ENCODE data around the gene LEO1. TPM values are rescaled to one million over a fixed set of nuclear protein-coding genes. Genes with fewer than 3 reads are reported as not detected.

The LEO1 gene
- total and polyA plus RNA-seq, 2 of the 13 experiments (the other 11 are each of a cell fraction or from before 2014, with no cell fraction given) = 17.0 to 60.3 TPM

- TF ChIP-seq, protein P1, sequence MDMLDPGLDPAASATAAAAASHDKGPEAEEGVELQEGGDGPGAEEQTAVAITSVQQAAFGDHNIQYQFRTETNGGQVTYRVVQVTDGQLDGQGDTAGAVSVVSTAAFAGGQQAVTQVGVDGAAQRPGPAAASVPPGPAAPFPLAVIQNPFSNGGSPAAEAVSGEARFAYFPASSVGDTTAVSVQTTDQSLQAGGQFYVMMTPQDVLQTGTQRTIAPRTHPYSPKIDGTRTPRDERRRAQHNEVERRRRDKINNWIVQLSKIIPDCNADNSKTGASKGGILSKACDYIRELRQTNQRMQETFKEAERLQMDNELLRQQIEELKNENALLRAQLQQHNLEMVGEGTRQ (IDR thresholded peaks at IDR 0.05; ENCODE audit: low read depth, low read length) = peak; percentile 21; the same call in 1 of the 2 replicates
- TF ChIP-seq, protein P1 (CRISPR knock-in tag; IDR thresholded peaks at IDR 0.05; ENCODE audit: borderline replicate concordance) = peak; percentile 12; the same call in 1 of the 2 replicates
- TF ChIP-seq ZBTB43 (CRISPR knock-in tag; conservative IDR thresholded peaks at IDR 0.05) (0 out of 2 replicates have a peak, but pooled peaks have one; percentile 38), ATF7-NPFF (CRISPR knock-in tag; IDR thresholded peaks at IDR 0.05; ENCODE audit: low read depth) (0 out of 2 replicates have a peak, but pooled peaks have one; percentile 45), ZNF205 (CRISPR knock-in tag; IDR thresholded peaks at IDR 0.05) (peak; percentile 88; the same call in 1 of the 2 replicates), POLR2AphosphoS2 (IDR thresholded peaks at IDR 0.05; ENCODE audit: low read depth, low read length) (0 out of 2 replicates have a peak, but pooled peaks have one; percentile 65), ZFX (CRISPR knock-in tag; IDR thresholded peaks at IDR 0.05; ENCODE audit: low read depth) (peak; percentile 40; the same call in 1 of the 2 replicates), PRMT3 (CRISPR knock-in tag; IDR thresholded peaks at IDR 0.05; ENCODE audit: borderline replicate concordance, low read depth) (peak; percentile 87; the same call in 1 of the 2 replicates), CCAR2 (optimal IDR thresholded peaks at IDR 0.05; ENCODE audit: low read depth, low read length) (no peak), ZNF878 (CRISPR knock-in tag; IDR thresholded peaks at IDR 0.05) (peak; percentile 47; the same call in 1 of the 2 replicates), PRDM10 (CRISPR knock-in tag; IDR thresholded peaks at IDR 0.05; ENCODE audit: low read depth) (no peak)
- TF ChIP-seq, protein P2, sequence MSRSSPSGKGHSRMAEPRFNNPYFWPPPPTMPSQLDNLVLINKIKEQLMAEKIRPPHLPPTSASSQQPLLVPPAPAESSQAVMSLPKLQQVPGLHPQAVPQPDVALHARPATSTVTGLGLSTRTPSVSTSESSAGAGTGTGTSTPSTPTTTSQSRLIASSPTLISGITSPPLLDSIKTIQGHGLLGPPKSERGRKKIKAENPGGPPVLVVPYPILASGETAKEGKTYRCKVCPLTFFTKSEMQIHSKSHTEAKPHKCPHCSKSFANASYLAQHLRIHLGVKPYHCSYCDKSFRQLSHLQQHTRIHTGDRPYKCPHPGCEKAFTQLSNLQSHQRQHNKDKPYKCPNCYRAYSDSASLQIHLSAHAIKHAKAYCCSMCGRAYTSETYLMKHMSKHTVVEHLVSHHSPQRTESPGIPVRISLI (CRISPR knock-in tag; IDR thresholded peaks at IDR 0.05; ENCODE audit: borderline replicate concordance) = no peak
- TF ChIP-seq, protein P3, sequence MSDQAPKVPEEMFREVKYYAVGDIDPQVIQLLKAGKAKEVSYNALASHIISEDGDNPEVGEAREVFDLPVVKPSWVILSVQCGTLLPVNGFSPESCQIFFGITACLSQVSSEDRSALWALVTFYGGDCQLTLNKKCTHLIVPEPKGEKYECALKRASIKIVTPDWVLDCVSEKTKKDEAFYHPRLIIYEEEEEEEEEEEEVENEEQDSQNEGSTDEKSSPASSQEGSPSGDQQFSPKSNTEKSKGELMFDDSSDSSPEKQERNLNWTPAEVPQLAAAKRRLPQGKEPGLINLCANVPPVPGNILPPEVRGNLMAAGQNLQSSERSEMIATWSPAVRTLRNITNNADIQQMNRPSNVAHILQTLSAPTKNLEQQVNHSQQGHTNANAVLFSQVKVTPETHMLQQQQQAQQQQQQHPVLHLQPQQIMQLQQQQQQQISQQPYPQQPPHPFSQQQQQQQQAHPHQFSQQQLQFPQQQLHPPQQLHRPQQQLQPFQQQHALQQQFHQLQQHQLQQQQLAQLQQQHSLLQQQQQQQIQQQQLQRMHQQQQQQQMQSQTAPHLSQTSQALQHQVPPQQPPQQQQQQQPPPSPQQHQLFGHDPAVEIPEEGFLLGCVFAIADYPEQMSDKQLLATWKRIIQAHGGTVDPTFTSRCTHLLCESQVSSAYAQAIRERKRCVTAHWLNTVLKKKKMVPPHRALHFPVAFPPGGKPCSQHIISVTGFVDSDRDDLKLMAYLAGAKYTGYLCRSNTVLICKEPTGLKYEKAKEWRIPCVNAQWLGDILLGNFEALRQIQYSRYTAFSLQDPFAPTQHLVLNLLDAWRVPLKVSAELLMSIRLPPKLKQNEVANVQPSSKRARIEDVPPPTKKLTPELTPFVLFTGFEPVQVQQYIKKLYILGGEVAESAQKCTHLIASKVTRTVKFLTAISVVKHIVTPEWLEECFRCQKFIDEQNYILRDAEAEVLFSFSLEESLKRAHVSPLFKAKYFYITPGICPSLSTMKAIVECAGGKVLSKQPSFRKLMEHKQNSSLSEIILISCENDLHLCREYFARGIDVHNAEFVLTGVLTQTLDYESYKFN (CRISPR knock-in tag; conservative IDR thresholded peaks at IDR 0.05) = peak; percentile 26
Measured at GRCh38 chr15:52019394-52020220, 48.0 kb upstream of the LEO1 start (continued).

Data from HepG2 (cell line).